Osteoblast (primary cell): ENCODE data around the gene IDNK. TPM values are rescaled to one million over a fixed set of nuclear protein-coding genes. Genes with fewer than 3 reads are reported as not detected.

Experiments used
- DNase-seq: peaks from one replicate; pipeline ENCODE4 v3.0.0; 2011; ENCODE audit warnings: low spot score, mixed read lengths; ENCODE audit not compliant: insufficient read length; ENCODE audit errors: missing footprints
- H2AFZ ChIP-seq: 2 replicates; pipeline ENCODE4 v1.6.0; 2011; ENCODE audit warnings: mild to moderate bottlenecking, low read length
- H3K27ac ChIP-seq: 2 replicates; pipeline ENCODE4 v1.5.1; 2011; ENCODE audit warnings: mild to moderate bottlenecking, low read depth, low read length, moderate library complexity
- H3K27me3 ChIP-seq: 2 replicates; pipeline ENCODE4 v1.6.0; 2012; ENCODE audit warnings: mild to moderate bottlenecking, control low read depth, inconsistent platforms, low read length, moderate library complexity; ENCODE audit not compliant: insufficient read depth
- H3K36me3 ChIP-seq: 2 replicates; pipeline ENCODE4 v1.5.1; 2011; ENCODE audit warnings: mild to moderate bottlenecking, low read length, control low read depth, moderate library complexity; ENCODE audit not compliant: insufficient read depth
- H3K4me1 ChIP-seq: 2 replicates; pipeline ENCODE4 v1.5.1; 2011; ENCODE audit warnings: mild to moderate bottlenecking, low read length, control low read depth, moderate library complexity; ENCODE audit not compliant: insufficient read depth
- H3K4me2 ChIP-seq: 2 replicates; pipeline ENCODE4 v1.6.0; 2011; ENCODE audit warnings: mild to moderate bottlenecking, low read length; ENCODE audit not compliant: insufficient read depth
- H3K4me3 ChIP-seq: fragments of 200-600 bp; sonication (generic); 3 replicates; pipeline ENCODE4 v1.5.1; 2012; ENCODE audit warnings: mild to moderate bottlenecking, low read length, inconsistent platforms; ENCODE audit not compliant: insufficient read depth
- H3K79me2 ChIP-seq: 2 replicates; pipeline ENCODE4 v1.6.0; 2012; ENCODE audit warnings: mild to moderate bottlenecking, low read length, control low read depth, inconsistent platforms; ENCODE audit not compliant: insufficient read depth
- H3K9me3 ChIP-seq: 2 replicates; pipeline ENCODE4 v1.5.1; 2011; ENCODE audit warnings: low read depth, low read length, control low read depth
- H4K20me1 ChIP-seq: 2 replicates; pipeline ENCODE4 v1.6.0; 2012; ENCODE audit warnings: mild to moderate bottlenecking, low read length, control low read depth; ENCODE audit not compliant: insufficient read depth
- total RNA-seq: library from RNA; depleted of rRNA; stranded (reverse); fragments of >200 nt; gene quantifications from 2 replicates; pipeline ENCODE4 v1.2.3, GENCODE V29; 2012
- TF ChIP-seq, protein P1 (sequence below): IDR thresholded peaks from 2 replicates; pipeline ENCODE4 v1.5.1; 2011; ENCODE audit warnings: mild to moderate bottlenecking, low read depth, low read length, moderate library complexity; ENCODE audit errors: extremely low read depth

Gene IDNK
- total RNA-seq: 3.8 and 4.0 TPM in 2 replicates

DNA sequence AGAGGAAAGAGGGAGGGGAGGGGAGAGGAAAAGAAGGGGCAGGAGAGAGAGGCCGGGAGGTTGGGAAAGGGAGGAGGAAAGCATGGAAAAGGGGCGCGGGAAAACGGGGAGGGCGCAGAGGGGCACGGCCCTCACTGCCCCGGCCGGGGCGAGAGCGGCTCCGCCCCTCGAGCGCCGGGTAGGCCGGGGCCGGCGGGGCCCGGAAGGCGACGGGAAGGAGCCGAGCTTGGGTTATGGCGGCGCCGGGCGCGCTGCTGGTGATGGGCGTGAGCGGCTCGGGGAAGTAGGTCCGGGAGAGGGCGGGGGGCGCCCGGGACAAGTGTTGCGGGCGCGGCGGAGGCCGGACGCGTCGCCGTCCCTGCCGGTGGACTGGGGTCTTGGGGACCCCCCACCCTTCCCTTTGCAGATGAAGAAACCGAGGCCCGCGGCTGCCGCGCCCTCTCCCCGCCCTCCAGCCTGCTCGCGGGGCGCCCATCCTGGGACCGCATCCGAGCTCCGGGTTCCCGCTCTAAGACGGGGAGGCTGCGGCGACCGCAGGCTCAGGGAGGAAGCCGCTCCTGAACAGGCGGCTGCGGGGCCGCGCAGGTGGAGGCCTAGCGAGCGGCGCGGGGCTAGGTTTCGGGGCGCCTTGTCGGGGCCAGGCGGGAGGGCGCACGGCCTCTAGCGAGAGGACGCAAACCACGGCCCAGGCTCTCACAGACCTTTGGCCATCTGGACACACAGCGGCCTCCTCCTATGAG is at the start of gene IDNK:
IDNK (plus strand) TSS at position 205 of the 740 bp plus-strand sequence; CDS start at position 234, 29 bp downstream.
- Histone ChIP-seq H3K4me1 (peaks cover 9% of the 10 kb centered on the region), H3K27me3 (no peaks in the 10 kb centered on the region), H3K36me3 (no peaks in the 10 kb centered on the region), H3K9me3 (no peaks in the 10 kb centered on the region), H3K4me2 (peak within 1 kb of the TSS; percentile 76), H3K4me3 (peak within 1 kb of the TSS; percentile 75), H4K20me1 (no peaks in the 10 kb centered on the region), H3K27ac (peak within 1 kb of the TSS; percentile 19), H3K79me2 (peaks cover 6% of the 10 kb centered on the region), H2AFZ (peak within 1 kb of the TSS; percentile 64)
- TF ChIP-seq, protein P1, sequence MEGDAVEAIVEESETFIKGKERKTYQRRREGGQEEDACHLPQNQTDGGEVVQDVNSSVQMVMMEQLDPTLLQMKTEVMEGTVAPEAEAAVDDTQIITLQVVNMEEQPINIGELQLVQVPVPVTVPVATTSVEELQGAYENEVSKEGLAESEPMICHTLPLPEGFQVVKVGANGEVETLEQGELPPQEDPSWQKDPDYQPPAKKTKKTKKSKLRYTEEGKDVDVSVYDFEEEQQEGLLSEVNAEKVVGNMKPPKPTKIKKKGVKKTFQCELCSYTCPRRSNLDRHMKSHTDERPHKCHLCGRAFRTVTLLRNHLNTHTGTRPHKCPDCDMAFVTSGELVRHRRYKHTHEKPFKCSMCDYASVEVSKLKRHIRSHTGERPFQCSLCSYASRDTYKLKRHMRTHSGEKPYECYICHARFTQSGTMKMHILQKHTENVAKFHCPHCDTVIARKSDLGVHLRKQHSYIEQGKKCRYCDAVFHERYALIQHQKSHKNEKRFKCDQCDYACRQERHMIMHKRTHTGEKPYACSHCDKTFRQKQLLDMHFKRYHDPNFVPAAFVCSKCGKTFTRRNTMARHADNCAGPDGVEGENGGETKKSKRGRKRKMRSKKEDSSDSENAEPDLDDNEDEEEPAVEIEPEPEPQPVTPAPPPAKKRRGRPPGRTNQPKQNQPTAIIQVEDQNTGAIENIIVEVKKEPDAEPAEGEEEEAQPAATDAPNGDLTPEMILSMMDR: no peak
- peak; percentile 94 for DNase-seq

DNA sequence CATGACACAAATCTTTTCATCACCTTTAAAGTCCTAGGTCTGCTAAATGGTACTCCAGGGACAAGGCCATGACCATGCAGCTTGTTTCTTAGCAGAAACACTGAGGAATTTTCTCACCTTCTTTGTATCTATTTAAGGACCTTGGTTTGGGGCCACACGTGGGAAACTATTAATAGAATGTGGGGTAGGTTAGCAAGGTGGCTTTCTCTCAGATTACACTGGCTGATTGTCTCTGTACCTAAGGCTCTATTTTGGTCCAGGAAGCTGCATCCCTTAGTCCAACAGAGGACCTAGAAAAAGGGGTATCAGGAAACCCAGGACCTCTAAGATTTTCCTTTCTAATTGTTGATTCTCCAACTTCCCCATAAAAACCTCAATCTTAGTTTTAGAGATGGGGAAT is 48.5 kb upstream of the IDNK start:
- TF ChIP-seq, protein P1: no peak
- peaks cover 5% of the 10 kb centered on the region for H3K4me1 ChIP-seq
- H3K9me3 ChIP-seq: no peaks in the 10 kb centered on the region
- no peak overlapping the region for H3K4me3 ChIP-seq
- H3K27ac ChIP-seq: no peak overlapping the region
- DNase-seq: no peak
- H3K4me2 ChIP-seq: no peak overlapping the region
- no peaks in the 10 kb centered on the region for H3K79me2 ChIP-seq
- H3K36me3 ChIP-seq: no peaks in the 10 kb centered on the region
- H4K20me1 ChIP-seq: no peaks in the 10 kb centered on the region
- H2AFZ ChIP-seq: no peak overlapping the region
- H3K27me3 ChIP-seq: no peaks in the 10 kb centered on the region

DNA sequence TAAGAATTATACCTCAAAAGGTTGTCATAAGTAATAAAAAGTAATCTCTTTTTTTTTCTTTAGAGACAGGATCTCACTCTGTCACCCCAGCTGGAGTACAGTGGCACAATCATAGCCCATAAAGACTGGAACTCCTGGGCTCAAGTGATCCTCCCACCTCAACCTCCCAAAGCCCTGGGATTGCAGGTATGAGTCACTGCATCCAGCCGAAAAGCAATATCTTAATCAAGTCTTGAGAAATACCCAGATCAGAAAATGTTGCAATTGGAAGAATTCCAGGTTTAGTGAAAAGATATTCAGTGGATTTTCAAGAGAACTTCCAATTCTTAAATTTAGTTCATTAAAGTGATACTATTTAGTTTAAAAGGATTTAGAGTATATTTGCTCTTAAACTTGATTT is 40.9 kb upstream of the IDNK start:
- no peaks in the 10 kb centered on the region for H3K9me3 ChIP-seq
- TF ChIP-seq, protein P1: no peak
- no peaks in the 10 kb centered on the region for H3K36me3 ChIP-seq
- no peak overlapping the region for H3K4me2 ChIP-seq
- no peaks in the 10 kb centered on the region for H4K20me1 ChIP-seq
- no peaks in the 10 kb centered on the region for H3K27me3 ChIP-seq
- H3K79me2 ChIP-seq: no peaks in the 10 kb centered on the region
- peaks cover 2% of the 10 kb centered on the region for H3K4me1 ChIP-seq
- no peak for DNase-seq
- H3K4me3 ChIP-seq: no peak overlapping the region
- no peak overlapping the region for H2AFZ ChIP-seq
- H3K27ac ChIP-seq: no peak overlapping the region

DNA sequence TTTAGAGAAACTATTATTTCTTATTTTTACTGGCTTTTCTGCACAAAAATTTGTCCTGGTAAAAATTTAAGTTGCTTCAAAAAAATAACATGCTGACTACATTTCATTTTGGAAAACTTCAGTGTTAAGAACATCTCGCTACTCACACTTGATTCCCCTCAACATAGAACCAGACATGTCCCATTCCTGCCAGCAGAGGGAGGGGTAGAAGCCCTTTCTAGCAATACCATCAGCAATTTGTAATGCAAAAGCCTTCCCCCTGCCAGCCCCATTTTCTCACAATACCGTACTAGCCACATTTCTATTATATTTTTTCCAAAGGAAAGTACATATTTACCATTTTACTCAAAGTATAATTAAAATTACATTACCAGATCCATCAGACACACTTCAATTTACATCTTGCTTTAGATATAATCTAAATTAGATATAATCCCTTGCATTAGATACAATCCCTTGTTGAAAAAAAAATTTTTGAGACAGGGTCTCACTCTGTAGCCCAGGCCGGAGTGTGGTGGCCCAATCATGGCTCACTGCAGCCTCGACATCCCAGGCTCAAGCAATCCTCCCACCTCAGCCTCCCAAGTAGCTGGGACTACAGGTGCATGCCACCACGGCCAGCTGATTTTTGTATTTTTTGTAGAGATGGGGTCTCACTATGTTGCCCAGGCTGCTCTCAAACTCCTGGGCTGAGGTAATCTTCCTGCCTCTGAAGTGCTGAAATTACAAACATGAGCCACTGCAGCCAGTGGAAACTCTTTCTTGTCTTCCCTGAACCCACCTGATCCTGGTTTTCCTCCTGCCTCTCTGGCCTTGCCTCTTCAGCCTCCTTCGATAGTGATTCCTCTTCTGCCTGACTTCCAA is 39.6 kb upstream of the IDNK start:
- H3K9me3 ChIP-seq: no peaks in the 10 kb centered on the region
- H3K4me1 ChIP-seq: peaks cover 2% of the 10 kb centered on the region
- no peaks in the 10 kb centered on the region for H3K36me3 ChIP-seq
- H3K4me2 ChIP-seq: no peak overlapping the region
- DNase-seq: peak; percentile 89
- no peaks in the 10 kb centered on the region for H4K20me1 ChIP-seq
- H3K79me2 ChIP-seq: no peaks in the 10 kb centered on the region
- H3K27ac ChIP-seq: no peak overlapping the region
- H2AFZ ChIP-seq: no peak overlapping the region
- H3K4me3 ChIP-seq: no peak overlapping the region
- H3K27me3 ChIP-seq: no peaks in the 10 kb centered on the region
- TF ChIP-seq, protein P1: peak; percentile 92
